Tibial nerve (tissue), 4 donors: ENCODE data around the gene TBC1D20.
"Not testable (repeated sequence)": the region's sequence is repeated elsewhere in the genome, so short reads cannot be mapped to it uniquely, and the experiment has no call there.

Experiments
- EP300 ChIP-seq, 2 donors: sonication (generic); formaldehyde crosslinking; IDR thresholded peaks; one replicate each; pipeline ENCODE4 v1.6.1; 2017; ENCODE audit warnings: antibody characterized with exemption in 2 of 2, mild to moderate bottlenecking in 1 of 2
- POLR2A ChIP-seq, 2 donors: fragments of 450-650 bp; IDR thresholded peaks; one replicate each; pipeline ENCODE4 v1.6.1; 2017; ENCODE audit warnings: antibody characterized with exemption in 2 of 2, mild to moderate bottlenecking in 2 of 2, moderate library complexity in 2 of 2
- TF ChIP-seq, protein P1 (sequence below), 5 experiments: fragments of 200-600 bp in 3 of 5; fragments of 450-650 bp in 2 of 5; sonication (generic) in 3 of 5; IDR thresholded peaks; one replicate each; pipeline ENCODE4 v1.5.1; 2016 to 2019; ENCODE audit warnings: antibody characterized with exemption in 5 of 5, mild to moderate bottlenecking in 3 of 5, moderate library complexity in 2 of 5

DNA sequence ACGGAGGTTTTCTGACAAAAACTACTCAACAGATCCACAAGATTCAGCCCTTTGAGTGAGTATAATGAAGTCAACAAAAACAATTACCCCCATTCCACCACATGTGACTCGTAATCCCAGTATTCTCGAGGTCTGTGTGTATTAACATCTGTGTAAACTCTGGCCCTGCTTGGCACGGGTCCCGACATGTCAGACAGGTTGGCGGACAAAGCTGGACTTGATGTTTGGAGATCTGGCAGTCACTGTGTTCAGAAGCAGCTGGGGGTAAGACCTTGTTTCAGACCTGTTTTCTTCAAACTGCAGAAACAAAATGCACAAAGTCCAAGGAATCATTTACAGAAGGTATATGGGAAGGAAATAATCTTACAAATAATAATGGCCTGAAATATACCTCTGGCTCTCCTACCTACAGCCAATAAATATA lies 46.0 kb upstream of the TBC1D20 start:
- TF ChIP-seq, protein P1, sequence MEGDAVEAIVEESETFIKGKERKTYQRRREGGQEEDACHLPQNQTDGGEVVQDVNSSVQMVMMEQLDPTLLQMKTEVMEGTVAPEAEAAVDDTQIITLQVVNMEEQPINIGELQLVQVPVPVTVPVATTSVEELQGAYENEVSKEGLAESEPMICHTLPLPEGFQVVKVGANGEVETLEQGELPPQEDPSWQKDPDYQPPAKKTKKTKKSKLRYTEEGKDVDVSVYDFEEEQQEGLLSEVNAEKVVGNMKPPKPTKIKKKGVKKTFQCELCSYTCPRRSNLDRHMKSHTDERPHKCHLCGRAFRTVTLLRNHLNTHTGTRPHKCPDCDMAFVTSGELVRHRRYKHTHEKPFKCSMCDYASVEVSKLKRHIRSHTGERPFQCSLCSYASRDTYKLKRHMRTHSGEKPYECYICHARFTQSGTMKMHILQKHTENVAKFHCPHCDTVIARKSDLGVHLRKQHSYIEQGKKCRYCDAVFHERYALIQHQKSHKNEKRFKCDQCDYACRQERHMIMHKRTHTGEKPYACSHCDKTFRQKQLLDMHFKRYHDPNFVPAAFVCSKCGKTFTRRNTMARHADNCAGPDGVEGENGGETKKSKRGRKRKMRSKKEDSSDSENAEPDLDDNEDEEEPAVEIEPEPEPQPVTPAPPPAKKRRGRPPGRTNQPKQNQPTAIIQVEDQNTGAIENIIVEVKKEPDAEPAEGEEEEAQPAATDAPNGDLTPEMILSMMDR (IDR thresholded peaks at IDR 0.05), result not testable (repeated sequence)
- TF ChIP-seq EP300, POLR2A (IDR thresholded peaks at IDR 0.05): not testable (repeated sequence)
